Fibroblast of the aortic adventitia (primary cell): ENCODE data around the gene SGK1. TPM values are rescaled to one million over a fixed set of nuclear protein-coding genes. Genes with fewer than 3 reads are reported as not detected.
"Not testable (repeated sequence)": the region's sequence is repeated elsewhere in the genome, so short reads cannot be mapped to it uniquely, and the experiment has no call there.

Experiments used
- DNase-seq: peaks from one replicate; pipeline ENCODE4 v3.0.0-alpha.2; 2010; ENCODE audit warnings: low read depth
- H3K4me3 ChIP-seq: 2 replicates; pipeline ENCODE4 v1.5.1; 2011; ENCODE audit warnings: low read depth, mild to moderate bottlenecking, control low read depth, low read length, moderate library complexity
- CTCF ChIP-seq: IDR thresholded peaks from 2 replicates; pipeline ENCODE4 v1.5.1; 2011; ENCODE audit warnings: mild to moderate bottlenecking, low read length, control low read depth, inconsistent platforms; ENCODE audit not compliant: insufficient read depth
- total RNA-seq: library from RNA; depleted of rRNA; stranded (reverse); fragments of >200 nt; gene quantifications from 2 replicates; pipeline ENCODE4 v1.2.3, GENCODE V29; 2012; ENCODE audit warnings: low replicate concordance

The SGK1 gene
- total RNA-seq, 1 donor = 63.2 TPM

- no peak for DNase-seq
- TF ChIP-seq CTCF = no peak
- no peak overlapping the region for H3K4me3 ChIP-seq
Measured at GRCh38 chr6:134328792-134329191, 10.9 kb upstream of the SGK1 start.

GRCh38 chr6:134328138-134328537 is 10.2 kb upstream of the SGK1 start:
- TF ChIP-seq CTCF = no peak
- H3K4me3 ChIP-seq = no peak overlapping the region
- no peak for DNase-seq

- H3K4me3 ChIP-seq, DNase-seq: not testable (repeated sequence)
Measured at GRCh38 chr6:134326192-134326591, 8.3 kb upstream of the SGK1 start.

- no peak overlapping the region for H3K4me3 ChIP-seq
- no peak for DNase-seq
- no peak for TF ChIP-seq CTCF
Measured at GRCh38 chr6:134324766-134325165, 6.9 kb upstream of the SGK1 start.

GRCh38 chr6:134324141-134324540 is 6.2 kb upstream of the SGK1 start:
- no peak for DNase-seq

GRCh38 chr6:134323698-134324097 is 5.8 kb upstream of the SGK1 start:
- TF ChIP-seq CTCF = no peak
- no peak overlapping the region for H3K4me3 ChIP-seq
- no peak for DNase-seq

More at GRCh38 chr6:134324141-134324540, 6.2 kb upstream of the SGK1 start:
- no peak overlapping the region for H3K4me3 ChIP-seq
- TF ChIP-seq CTCF = no peak

- no peak for DNase-seq
Measured at GRCh38 chr6:134323294-134323693, 5.4 kb upstream of the SGK1 start.

More at GRCh38 chr6:134323294-134323693, 5.4 kb upstream of the SGK1 start:
- H3K4me3 ChIP-seq = no peak overlapping the region
- no peak for TF ChIP-seq CTCF
